ENCODE data around the gene CDADC1.

The CDADC1 gene

GRCh38 chr13:49304763-49305700 lies 57.3 kb downstream of the CDADC1 start:
- ChIA-PET CTCF (interaction anchor here (1.0 to 1.4 kb wide), 2 partner anchors 130 to 133 kb away, joined by 3 to 4 read pairs; no protein-coding TSS in a partner anchor), POLR2A (no interaction called here)
- no peak overlapping the region for H3K4me3 ChIP-seq (ENCODE audit: low read depth, low read length)
- TF ChIP-seq CTCF (IDR thresholded peaks at IDR 0.05; ENCODE audit: insufficient read depth, low read length, missing control alignments) = no peak
- DNase-seq (ENCODE audit: low read depth, low spot score) = no peak

- ChIA-PET CTCF (interaction anchor here (0.6 to 2.2 kb wide), 4 partner anchors 10 to 159 kb away, joined by 3 to 18 read pairs (median 4); no protein-coding TSS in a partner anchor), POLR2A (no interaction called here)
- no peak for DNase-seq (ENCODE audit: low read depth, low spot score)
- TF ChIP-seq CTCF (IDR thresholded peaks at IDR 0.05; ENCODE audit: insufficient read depth, low read length, missing control alignments) = no peak
- H3K4me3 ChIP-seq (ENCODE audit: low read depth, low read length) = no peak overlapping the region
Observed at GRCh38 chr13:49305792-49306425, 58.2 kb downstream of the CDADC1 start.

- H3K4me3 ChIP-seq (ENCODE audit: low read depth, low read length) = no peak overlapping the region
- POLR2A ChIA-PET = no interaction called here
- DNase-seq (ENCODE audit: low read depth, low spot score) = no peak
- TF ChIP-seq CTCF (IDR thresholded peaks at IDR 0.05; ENCODE audit: insufficient read depth, low read length, missing control alignments) = no peak
- CTCF ChIA-PET = interaction anchor here (1.5 to 2.2 kb wide), 2 partner anchors 11 to 129 kb away, joined by 4 to 18 read pairs; no protein-coding TSS in a partner anchor
Observed at GRCh38 chr13:49307365-49307764, 59.6 kb downstream of the CDADC1 start.

- ChIA-PET CTCF (interaction anchor here (1.5 to 8.2 kb wide), 4 partner anchors 9 to 293 kb away, joined by 3 to 78 read pairs (median 36); no protein-coding TSS in a partner anchor), POLR2A (no interaction called here)
- TF ChIP-seq CTCF (IDR thresholded peaks at IDR 0.05; ENCODE audit: insufficient read depth, low read length, missing control alignments) = no peak
- DNase-seq (ENCODE audit: low read depth, low spot score) = no peak
- H3K4me3 ChIP-seq (ENCODE audit: low read depth, low read length) = no peak overlapping the region
Observed at GRCh38 chr13:49308097-49308875, 60.6 kb downstream of the CDADC1 start.

- DNase-seq (ENCODE audit: low read depth, low spot score) = no peak
- no peak for TF ChIP-seq CTCF (IDR thresholded peaks at IDR 0.05; ENCODE audit: insufficient read depth, low read length, missing control alignments)
- POLR2A ChIA-PET = no interaction called here
- CTCF ChIA-PET = interaction anchor here (1.5 to 8.2 kb wide), 3 partner anchors 10 to 292 kb away, joined by 3 to 78 read pairs (median 53); no protein-coding TSS in a partner anchor
- no peak overlapping the region for H3K4me3 ChIP-seq (ENCODE audit: low read depth, low read length)
Observed at GRCh38 chr13:49308921-49309408, 61.2 kb downstream of the CDADC1 start.
